HFFc6 (cell line): ENCODE measurements around the gene ESRRB. TPM values are rescaled to one million over a fixed set of nuclear protein-coding genes. Genes with fewer than 3 reads are reported as not detected.

Experiments used
- DNase-seq: peaks from one replicate; pipeline ENCODE4 v3.0.0-alpha.2; 2018
- H3K27ac Mint-ChIP-seq: 2 replicates; pipeline ENCODE4 v1.8.0; 2020; ENCODE audit warnings: mild to moderate bottlenecking, mixed read lengths
- H3K27me3 Mint-ChIP-seq: 2 replicates; pipeline ENCODE4 v1.8.0; 2021; ENCODE audit warnings: mild to moderate bottlenecking, moderate library complexity, mixed read lengths; ENCODE audit not compliant: insufficient read depth
- H3K36me3 Mint-ChIP-seq: 2 replicates; pipeline ENCODE4 v1.8.0; 2021; ENCODE audit warnings: low read depth, mixed read lengths
- H3K4me1 Mint-ChIP-seq: 2 replicates; pipeline ENCODE4 v1.8.0; 2020; ENCODE audit warnings: low read depth, mixed read lengths
- H3K4me3 Mint-ChIP-seq: 2 replicates; pipeline ENCODE4 v1.8.0; 2020; ENCODE audit warnings: mild to moderate bottlenecking, moderate library complexity, mixed read lengths
- H3K9me3 Mint-ChIP-seq: 2 replicates; pipeline ENCODE4 v1.8.0; 2020; ENCODE audit warnings: mild to moderate bottlenecking, mixed read lengths
- total RNA-seq, 6 experiments: library from RNA; stranded (reverse); fragmentation: NEBNext Ultra II Directional; extraction: Animal tissue kit (Norgen Biotek cat#: 25700); gene quantifications; 2 replicates in 1 of 6; 3 replicates in 5 of 6; pipeline ENCODE4 v1.2.3, GENCODE V29; 2021
- TF ChIP-seq, protein P1 (sequence below): fragments of 200-600 bp; sonication (generic); IDR thresholded peaks from 2 replicates; pipeline ENCODE4 v1.5.0; 2021; ENCODE audit warnings: antibody characterized with exemption, mild to moderate bottlenecking

ESRRB gene
- total RNA-seq, 6 experiments from 2014 or later = not detected

DNA sequence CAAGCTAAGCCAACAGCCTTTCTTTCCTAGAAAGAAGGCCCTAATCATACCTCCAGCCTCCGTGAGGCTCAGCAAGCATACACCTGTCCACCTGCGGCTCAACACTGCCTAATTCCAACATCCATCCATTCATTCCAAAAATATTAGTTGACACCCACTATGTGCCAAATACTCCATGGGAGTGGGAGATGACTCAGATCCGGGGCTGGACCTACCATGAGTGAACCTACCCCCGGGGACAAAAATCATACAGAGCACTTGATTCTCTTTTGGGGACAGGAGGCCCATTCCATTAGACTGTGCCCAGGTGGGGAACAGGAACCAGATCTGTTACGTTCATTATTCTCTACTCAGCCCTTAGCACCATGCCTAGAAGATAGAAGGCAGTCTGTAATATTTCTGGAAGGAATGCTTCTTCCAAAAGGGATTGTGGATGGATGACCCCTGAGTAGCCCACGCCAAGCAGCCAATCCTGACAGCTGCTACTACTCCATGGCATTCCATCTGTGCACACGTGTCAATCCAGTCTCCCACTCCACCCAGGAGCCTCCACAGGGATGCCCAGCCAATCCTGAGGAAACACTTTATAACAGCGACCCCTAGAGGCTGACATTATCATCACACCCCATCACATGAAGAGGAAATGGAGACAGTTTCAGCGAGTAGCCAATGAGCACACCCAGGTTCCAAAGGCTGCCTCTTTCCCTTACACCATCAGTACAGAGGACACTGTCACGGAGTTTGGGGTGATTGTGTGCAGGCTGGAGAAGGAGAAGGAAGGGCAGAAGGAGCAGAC, 170.7 kb downstream of the ESRRB start:
- TF ChIP-seq, protein P1, sequence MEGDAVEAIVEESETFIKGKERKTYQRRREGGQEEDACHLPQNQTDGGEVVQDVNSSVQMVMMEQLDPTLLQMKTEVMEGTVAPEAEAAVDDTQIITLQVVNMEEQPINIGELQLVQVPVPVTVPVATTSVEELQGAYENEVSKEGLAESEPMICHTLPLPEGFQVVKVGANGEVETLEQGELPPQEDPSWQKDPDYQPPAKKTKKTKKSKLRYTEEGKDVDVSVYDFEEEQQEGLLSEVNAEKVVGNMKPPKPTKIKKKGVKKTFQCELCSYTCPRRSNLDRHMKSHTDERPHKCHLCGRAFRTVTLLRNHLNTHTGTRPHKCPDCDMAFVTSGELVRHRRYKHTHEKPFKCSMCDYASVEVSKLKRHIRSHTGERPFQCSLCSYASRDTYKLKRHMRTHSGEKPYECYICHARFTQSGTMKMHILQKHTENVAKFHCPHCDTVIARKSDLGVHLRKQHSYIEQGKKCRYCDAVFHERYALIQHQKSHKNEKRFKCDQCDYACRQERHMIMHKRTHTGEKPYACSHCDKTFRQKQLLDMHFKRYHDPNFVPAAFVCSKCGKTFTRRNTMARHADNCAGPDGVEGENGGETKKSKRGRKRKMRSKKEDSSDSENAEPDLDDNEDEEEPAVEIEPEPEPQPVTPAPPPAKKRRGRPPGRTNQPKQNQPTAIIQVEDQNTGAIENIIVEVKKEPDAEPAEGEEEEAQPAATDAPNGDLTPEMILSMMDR = peak; percentile 79
- DNase-seq = peak; percentile 3
- peaks cover 5% of the 10 kb centered on the region for H3K27me3 Mint-ChIP-seq
- no peaks in the 10 kb centered on the region for H3K36me3 Mint-ChIP-seq
- no peaks in the 10 kb centered on the region for H3K9me3 Mint-ChIP-seq
- H3K4me3 Mint-ChIP-seq = no peak overlapping the region
- H3K27ac Mint-ChIP-seq = no peak overlapping the region
- no peaks in the 10 kb centered on the region for H3K4me1 Mint-ChIP-seq

DNA sequence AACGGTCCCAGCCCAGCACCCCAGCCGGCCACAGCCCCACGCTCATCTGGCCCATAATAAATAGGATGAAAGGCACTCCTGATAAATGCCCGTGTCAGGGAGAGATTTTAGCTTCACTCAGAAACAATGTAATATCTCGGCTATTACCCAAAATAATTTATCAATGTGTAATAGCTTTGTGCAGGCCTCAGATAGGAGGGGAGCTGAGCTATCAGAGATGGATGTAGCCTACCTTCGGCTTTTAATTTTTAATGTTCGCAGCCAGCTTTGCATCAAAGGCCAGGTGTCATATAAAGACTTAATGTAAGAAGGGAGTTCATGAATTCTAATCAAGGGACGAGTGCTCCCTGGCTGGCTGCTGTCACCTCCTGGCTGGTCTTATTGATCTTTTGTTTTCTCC, 171.9 kb downstream of the ESRRB start:
- Mint-ChIP-seq H3K36me3 (no peaks in the 10 kb centered on the region), H3K27ac (no peak overlapping the region)

DNA sequence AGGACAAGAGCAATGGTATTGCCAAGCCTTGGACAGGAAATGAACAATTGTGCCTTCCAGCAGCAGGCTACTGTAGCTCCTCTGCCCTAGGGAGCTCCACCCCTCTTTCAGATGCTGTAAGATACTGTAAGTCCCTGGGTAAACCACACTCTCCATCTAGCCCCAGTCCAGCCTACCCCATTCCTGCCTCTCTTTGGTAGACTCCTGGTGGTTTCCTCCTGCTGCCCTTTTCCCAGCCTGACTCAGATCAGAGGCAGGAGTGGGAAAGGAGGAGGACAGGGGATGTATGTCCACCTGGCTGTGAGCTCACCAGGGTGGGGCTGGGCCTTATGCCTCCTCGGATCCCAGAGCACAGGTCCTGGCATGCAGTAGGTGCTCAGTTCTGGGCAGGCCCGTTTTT, 174.6 kb downstream of the ESRRB start:
- no peak overlapping the region for H3K4me3 Mint-ChIP-seq
- DNase-seq = no peak
- no peaks in the 10 kb centered on the region for H3K9me3 Mint-ChIP-seq
- H3K36me3 Mint-ChIP-seq = no peaks in the 10 kb centered on the region
- peaks cover 7% of the 10 kb centered on the region for H3K27me3 Mint-ChIP-seq
- TF ChIP-seq, protein P1 = no peak
- H3K27ac Mint-ChIP-seq = no peak overlapping the region
- no peaks in the 10 kb centered on the region for H3K4me1 Mint-ChIP-seq

More for the DNA sequence above, 171.9 kb downstream of the ESRRB start:
- H3K4me3 Mint-ChIP-seq = no peak overlapping the region
- TF ChIP-seq, protein P1 = no peak
- no peaks in the 10 kb centered on the region for H3K9me3 Mint-ChIP-seq
- H3K4me1 Mint-ChIP-seq = no peaks in the 10 kb centered on the region
- DNase-seq = no peak
- peaks cover 9% of the 10 kb centered on the region for H3K27me3 Mint-ChIP-seq

DNA sequence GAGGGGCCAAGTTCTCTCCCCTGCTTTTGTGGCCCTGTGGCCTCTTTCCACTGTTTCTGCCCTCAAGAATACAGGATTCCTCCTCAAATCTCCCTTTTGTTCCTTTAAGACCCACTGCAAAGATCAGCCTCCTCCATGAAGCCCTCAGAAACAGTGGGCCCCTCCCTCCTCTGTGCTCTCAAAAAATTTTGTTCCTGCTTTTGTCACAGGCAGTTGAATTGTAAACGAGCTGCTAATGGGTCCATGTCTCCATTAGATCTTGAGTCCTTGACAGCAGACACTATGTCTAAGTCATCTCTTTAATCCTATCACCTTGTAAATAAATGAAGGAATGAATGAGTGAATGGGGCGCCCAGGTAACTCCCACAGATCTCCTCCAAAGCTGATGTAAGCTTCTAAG, 175.2 kb downstream of the ESRRB start:
- H3K4me1 Mint-ChIP-seq = no peaks in the 10 kb centered on the region
- no peak overlapping the region for H3K4me3 Mint-ChIP-seq
- TF ChIP-seq, protein P1 = no peak
- no peaks in the 10 kb centered on the region for H3K36me3 Mint-ChIP-seq
- H3K27ac Mint-ChIP-seq = no peak overlapping the region
- H3K27me3 Mint-ChIP-seq = peaks cover 11% of the 10 kb centered on the region
- H3K9me3 Mint-ChIP-seq = no peaks in the 10 kb centered on the region
- DNase-seq = no peak

Other genes with a start within 250 kb of the ESRRB start
- gene GPATCH2L, start 224.2 kb upstream of the ESRRB start, total RNA-seq = 10 to 100 TPM; 38.3 to 44.8 (median 41.9) TPM